Testis (tissue), 2 donors: ENCODE measurements around the gene KRTAP1-5.
"Not testable (repeated sequence)": the region's sequence is repeated elsewhere in the genome, so short reads cannot be mapped to it uniquely, and the experiment has no call there.

ENCODE experiments used
- CTCF ChIP-seq, 3 experiments: fragments of 450-650 bp in 2 of 3; fragments of 200-600 bp in 1 of 3; sonication (generic) in 1 of 3; IDR thresholded peaks; one replicate each; pipeline ENCODE4 v1.5.1; 2016 to 2019; ENCODE audit warnings: antibody characterized with exemption in 3 of 3, mild to moderate bottlenecking in 2 of 3, moderate library complexity in 1 of 3
- POLR2A ChIP-seq: fragments of 450-650 bp; IDR thresholded peaks from one replicate; pipeline ENCODE4 v1.6.1; 2017; ENCODE audit warnings: antibody characterized with exemption, mild to moderate bottlenecking, moderate library complexity

- not testable (repeated sequence) for TF ChIP-seq CTCF (IDR thresholded peaks at IDR 0.05); POLR2A
These were observed 19.9 kb upstream of the KRTAP1-5 start, which contains the start of gene KRTAP2-1 for GRCh38 chr17:41046735-41047465.
